H9 (cell line): ENCODE measurements around the gene ITSN2. TPM values are rescaled to one million over a fixed set of nuclear protein-coding genes. Genes with fewer than 3 reads are reported as not detected.

Experiments
- DNase-seq: peaks from one replicate; pipeline ENCODE4 v3.0.0-alpha.2; 2017
- H2AFZ ChIP-seq: one replicate; pipeline ENCODE4 v1.6.1; 2013; ENCODE audit warnings: mild to moderate bottlenecking, low read length, control low read depth, moderate library complexity
- H2AK5ac ChIP-seq: 2 replicates; pipeline ENCODE4 v1.6.1; 2013; ENCODE audit warnings: low read length, control low read depth, mixed read lengths; ENCODE audit not compliant: insufficient read length
- H2BK120ac ChIP-seq: one replicate; pipeline ENCODE4 v1.6.1; 2013; ENCODE audit warnings: low read depth, mild to moderate bottlenecking, low read length, control low read depth, inconsistent platforms; ENCODE audit not compliant: poor library complexity, severe bottlenecking
- H2BK12ac ChIP-seq: 2 replicates; pipeline ENCODE4 v1.6.1; 2013; ENCODE audit warnings: low read length, control low read depth, mixed read lengths, low read depth; ENCODE audit not compliant: insufficient read length
- H2BK15ac ChIP-seq: 2 replicates; pipeline ENCODE4 v1.6.1; 2013; ENCODE audit warnings: low read depth, low read length, control low read depth
- H2BK20ac ChIP-seq: one replicate; pipeline ENCODE4 v1.6.1; 2013; ENCODE audit warnings: low read depth, mild to moderate bottlenecking, low read length, control low read depth, inconsistent platforms; ENCODE audit not compliant: poor library complexity, severe bottlenecking
- H2BK5ac ChIP-seq: 2 replicates; pipeline ENCODE4 v1.6.1; 2013; ENCODE audit warnings: low read length, control low read depth, mixed read lengths; ENCODE audit not compliant: insufficient read length
- H3K14ac ChIP-seq: 2 replicates; pipeline ENCODE4 v1.6.1; 2013; ENCODE audit warnings: low read length, control low read depth; ENCODE audit not compliant: insufficient read depth
- H3K18ac ChIP-seq: 2 replicates; pipeline ENCODE4 v1.6.1; 2013; ENCODE audit warnings: low read depth, mild to moderate bottlenecking, mixed read lengths, low read length, control low read depth; ENCODE audit not compliant: insufficient read length
- H3K23ac ChIP-seq: 2 replicates; pipeline ENCODE4 v1.6.1; 2013; ENCODE audit warnings: low read length, control low read depth, mixed read lengths, low read depth; ENCODE audit not compliant: insufficient read length
- H3K23me2 ChIP-seq: 2 replicates; pipeline ENCODE4 v1.6.1; 2013; ENCODE audit warnings: low read depth, mild to moderate bottlenecking, mixed read lengths, low read length, control low read depth; ENCODE audit not compliant: insufficient read length, poor library complexity, severe bottlenecking
- H3K27ac ChIP-seq: 2 replicates; pipeline ENCODE4 v1.5.1; 2013; ENCODE audit warnings: low read length, control low read depth, mixed read lengths, low read depth; ENCODE audit not compliant: insufficient read length
- H3K27me3 ChIP-seq: 2 replicates; pipeline ENCODE4 v1.6.1; 2013; ENCODE audit warnings: low read length, control low read depth, inconsistent platforms; ENCODE audit not compliant: insufficient read depth
- H3K4ac ChIP-seq: 2 replicates; pipeline ENCODE4 v1.6.1; 2013; ENCODE audit warnings: low read depth, mild to moderate bottlenecking, control low read depth, inconsistent platforms, low read length, moderate library complexity
- H3K4me1 ChIP-seq: 2 replicates; pipeline ENCODE4 v1.6.1; 2013; ENCODE audit warnings: low read length, control low read depth, inconsistent platforms; ENCODE audit not compliant: insufficient read depth
- H3K4me2 ChIP-seq: 2 replicates; pipeline ENCODE4 v1.6.1; 2013; ENCODE audit warnings: low read length, control low read depth, mixed read lengths; ENCODE audit not compliant: insufficient read length, insufficient read depth
- H3K56ac ChIP-seq: 2 replicates; pipeline ENCODE4 v1.6.1; 2013; ENCODE audit warnings: low read depth, mild to moderate bottlenecking, mixed read lengths, low read length, control low read depth; ENCODE audit not compliant: insufficient read length
- H3K79me1 ChIP-seq: 2 replicates; pipeline ENCODE4 v1.6.1; 2013; ENCODE audit warnings: low read depth, mild to moderate bottlenecking, moderate library complexity, low read length, control low read depth, inconsistent platforms; ENCODE audit not compliant: insufficient read depth, poor library complexity, severe bottlenecking
- H3K79me2 ChIP-seq: 2 replicates; pipeline ENCODE4 v1.6.1; 2013; ENCODE audit warnings: low read length, control low read depth, inconsistent platforms; ENCODE audit not compliant: insufficient read depth
- H3K9ac ChIP-seq: 2 replicates; pipeline ENCODE4 v1.6.1; 2013; ENCODE audit warnings: low read length, control low read depth, mixed read lengths; ENCODE audit not compliant: insufficient read length; ENCODE audit errors: extremely low read depth
- H3K9me3 ChIP-seq: one replicate; pipeline ENCODE4 v1.6.1; 2013; ENCODE audit warnings: low read depth, low read length, inconsistent platforms; ENCODE audit not compliant: control insufficient read depth
- H3T11ph ChIP-seq: one replicate; pipeline ENCODE4 v1.6.1; 2013; ENCODE audit warnings: mild to moderate bottlenecking, low read length, control low read depth, inconsistent platforms
- H4K20me1 ChIP-seq: one replicate; pipeline ENCODE4 v1.6.1; 2013; ENCODE audit not compliant: control insufficient read depth, insufficient read length, insufficient read depth
- H4K5ac ChIP-seq: 2 replicates; pipeline ENCODE4 v1.6.1; 2013; ENCODE audit warnings: low read depth, mild to moderate bottlenecking, mixed read lengths, low read length, control low read depth; ENCODE audit not compliant: insufficient read length
- H4K8ac ChIP-seq: replicated peaks from 2 replicates; pipeline ENCODE4 v1.6.1; 2013; ENCODE audit warnings: low read length, control low read depth, mixed read lengths, low read depth; ENCODE audit not compliant: insufficient read length
- H4K91ac ChIP-seq: 2 replicates; pipeline ENCODE4 v1.6.1; 2013; ENCODE audit warnings: low read depth, mild to moderate bottlenecking, moderate library complexity, mixed read lengths, low read length, control low read depth; ENCODE audit not compliant: insufficient read length
- H3K27ac Mint-ChIP-seq, 3 experiments: 2 replicates in 2 of 3; 3 replicates in 1 of 3; pipeline ENCODE4 v1.8.0; 2020 to 2021; ENCODE audit warnings: mixed read lengths in 3 of 3, mild to moderate bottlenecking in 1 of 3, moderate library complexity in 1 of 3
- H3K27me3 Mint-ChIP-seq: 2 replicates; pipeline ENCODE4 v1.8.0; 2021; ENCODE audit warnings: low read depth, mild to moderate bottlenecking, moderate library complexity, mixed read lengths
- H3K36me3 Mint-ChIP-seq, 3 experiments: 2 replicates in 2 of 3; 3 replicates in 1 of 3; pipeline ENCODE4 v1.8.0; 2020 to 2021; ENCODE audit warnings: low read depth in 3 of 3, mixed read lengths in 3 of 3; ENCODE audit not compliant: insufficient read depth in 1 of 3
- H3K4me1 Mint-ChIP-seq, 2 experiments: 2 replicates each; pipeline ENCODE4 v1.8.0; 2020; ENCODE audit warnings: mixed read lengths in 2 of 2
- H3K4me3 Mint-ChIP-seq, 2 experiments: 2 replicates in 1 of 2; 3 replicates in 1 of 2; pipeline ENCODE4 v1.8.0; 2020 to 2021; ENCODE audit warnings: mild to moderate bottlenecking in 2 of 2, mixed read lengths in 2 of 2, moderate library complexity in 1 of 2
- H3K9me3 Mint-ChIP-seq, 2 experiments: 2 replicates in 1 of 2; 3 replicates in 1 of 2; pipeline ENCODE4 v1.8.0; 2020; ENCODE audit warnings: mild to moderate bottlenecking in 2 of 2, mixed read lengths in 2 of 2, moderate library complexity in 1 of 2
- CTCF ChIP-seq: fragments of 200-600 bp; sonication (generic); conservative IDR thresholded peaks from 3 replicates; pipeline ENCODE4 v1.8.0; 2021; ENCODE audit warnings: antibody characterized with exemption, mild to moderate bottlenecking
- total RNA-seq: library from RNA; stranded (reverse); gene quantifications from 2 replicates; pipeline ENCODE4 v1.2.1, GENCODE V29; 2021

ITSN2 gene
- total RNA-seq, 1 experiment from 2014 or later = 17.0 TPM

DNA sequence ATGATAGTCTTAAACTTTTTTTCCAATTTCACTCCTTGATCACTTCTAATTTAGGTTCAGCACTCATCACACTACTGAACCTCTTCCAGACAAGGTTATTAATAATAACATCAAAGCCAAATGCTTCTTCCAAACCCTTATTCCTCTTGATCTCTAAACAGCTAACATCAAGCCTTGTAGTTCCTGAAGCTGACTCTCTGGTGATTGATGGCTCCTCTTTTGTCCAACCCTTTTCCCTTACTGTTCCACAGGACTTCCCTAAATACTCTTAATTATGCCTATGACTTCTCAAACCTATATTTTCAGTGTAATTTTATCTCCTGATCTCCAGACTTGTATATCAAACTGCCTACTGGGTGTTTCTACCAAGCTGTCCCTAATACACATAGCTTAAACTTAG, 101.6 kb downstream of the ITSN2 start:
- Histone ChIP-seq H4K5ac (no peak overlapping the region), H2BK120ac (no peak overlapping the region), H2BK5ac (no peak overlapping the region), H3K9ac (no peak overlapping the region), H3K56ac (no peak overlapping the region), H3K4ac (no peak overlapping the region), H3K27me3 (no peaks in the 10 kb centered on the region), H3K4me2 (no peak overlapping the region), H3K4me1 (no peaks in the 10 kb centered on the region), H2AK5ac (no peak overlapping the region), H2BK12ac (no peak overlapping the region), H3K27ac (no peak overlapping the region), H3K14ac (no peak overlapping the region), H2BK15ac (no peak overlapping the region), H2BK20ac (no peak overlapping the region), H4K20me1 (no peaks in the 10 kb centered on the region), H3K79me2 (no peaks in the 10 kb centered on the region), H4K91ac (no peak overlapping the region), H3K23me2 (no peaks in the 10 kb centered on the region), H3K9me3 (no peaks in the 10 kb centered on the region), H2AFZ (no peak overlapping the region), H3K79me1 (no peaks in the 10 kb centered on the region), H3K18ac (no peak overlapping the region), H4K8ac (no peak overlapping the region), H3K23ac (no peak overlapping the region), H3T11ph (no peak overlapping the region)
- Mint-ChIP-seq H3K4me3 (no peak overlapping the region), H3K4me1 (no peaks in the 10 kb centered on the region), H3K27ac (no peak overlapping the region), H3K27me3 (no peaks in the 10 kb centered on the region), H3K36me3 (peaks cover 0 to 8% (median 0%) of the 10 kb centered on the region in 3 experiments; a peak in 3 of 7 replicates), H3K9me3 (no peaks in the 10 kb centered on the region)
- no peak for DNase-seq
- no peak for TF ChIP-seq CTCF
